Endothelial cell (in vitro differentiated cells): Measurements from ENCODE around the gene NHERF1. TPM values are rescaled to one million over a fixed set of nuclear protein-coding genes. Genes with fewer than 3 reads are reported as not detected.

Experiments used
- DNase-seq: peaks from one replicate; pipeline ENCODE4 v3.0.0; 2021; ENCODE audit warnings: low spot score
- H3K27ac Mint-ChIP-seq: one replicate; pipeline ENCODE4 v1.8.0; 2021; ENCODE audit warnings: mixed read lengths, inconsistent platforms; ENCODE audit not compliant: unreplicated experiment
- H3K27me3 Mint-ChIP-seq: one replicate; pipeline ENCODE4 v1.8.0; 2021; ENCODE audit warnings: mild to moderate bottlenecking, moderate library complexity, mixed read lengths, inconsistent platforms; ENCODE audit not compliant: unreplicated experiment
- H3K36me3 Mint-ChIP-seq: one replicate; pipeline ENCODE4 v1.8.0; 2021; ENCODE audit warnings: mild to moderate bottlenecking, low read depth, mixed read lengths, inconsistent platforms; ENCODE audit not compliant: unreplicated experiment
- H3K4me1 Mint-ChIP-seq: one replicate; pipeline ENCODE4 v1.8.0; 2021; ENCODE audit warnings: mild to moderate bottlenecking, mixed read lengths, inconsistent platforms; ENCODE audit not compliant: unreplicated experiment
- H3K4me3 Mint-ChIP-seq: one replicate; pipeline ENCODE4 v1.8.0; 2021; ENCODE audit warnings: mild to moderate bottlenecking, mixed read lengths, inconsistent platforms; ENCODE audit not compliant: unreplicated experiment
- H3K9me3 Mint-ChIP-seq: one replicate; pipeline ENCODE4 v1.8.0; 2021; ENCODE audit warnings: mixed read lengths, inconsistent platforms; ENCODE audit not compliant: unreplicated experiment
- CTCF ChIP-seq: fragments of 200-600 bp; sonication (generic); IDR thresholded peaks from one replicate; pipeline ENCODE4 v1.5.0; 2021; ENCODE audit warnings: antibody characterized with exemption; ENCODE audit not compliant: unreplicated experiment
- total RNA-seq: library from RNA; stranded (reverse); fragmentation: NEBNext Ultra II Directional; extraction: Animal tissue kit (Norgen Biotek cat#: 25700); gene quantifications from one replicate; pipeline ENCODE4 v1.2.1, GENCODE V29; 2021; ENCODE audit not compliant: unreplicated experiment

NHERF1 gene
- total RNA-seq, 1 donor from 2014 or later, result 30.5 TPM

- Mint-ChIP-seq H3K4me1 (peaks cover 53% of the 10 kb centered on the region), H3K27ac (no peak overlapping the region), H3K4me3 (no peak overlapping the region), H3K27me3 (peaks cover 20% of the 10 kb centered on the region), H3K36me3 (peaks cover 5% of the 10 kb centered on the region), H3K9me3 (no peaks in the 10 kb centered on the region)
- TF ChIP-seq CTCF, result no peak
- no peak for DNase-seq
Measured at GRCh38 chr17:74748279-74748528, 224 bp upstream of the NHERF1 start.

GRCh38 chr17:74749279-74750038, 1.0 kb downstream of the NHERF1 start:
- no peak for DNase-seq
- peaks cover 18% of the 10 kb centered on the region for H3K27me3 Mint-ChIP-seq
- H3K4me1 Mint-ChIP-seq, result peaks cover 44% of the 10 kb centered on the region

GRCh38 chr17:74750039-74750326, 1.6 kb downstream of the NHERF1 start:
- Mint-ChIP-seq H3K36me3 (peaks cover 5% of the 10 kb centered on the region), H3K9me3 (no peaks in the 10 kb centered on the region), H3K27ac (peak overlapping the region; percentile 86), H3K4me3 (peak overlapping the region; percentile 94), H3K27me3 (peaks cover 17% of the 10 kb centered on the region), H3K4me1 (peaks cover 40% of the 10 kb centered on the region)
- DNase-seq, result no peak
- TF ChIP-seq CTCF, result no peak

More at GRCh38 chr17:74749279-74750038, 1.0 kb downstream of the NHERF1 start:
- Mint-ChIP-seq H3K4me3 (peak overlapping the region; percentile 94), H3K9me3 (no peaks in the 10 kb centered on the region), H3K27ac (peak overlapping the region; percentile 86), H3K36me3 (peaks cover 5% of the 10 kb centered on the region)
- TF ChIP-seq CTCF, result no peak

GRCh38 chr17:74750327-74751069, 2.1 kb downstream of the NHERF1 start:
- peaks cover 40% of the 10 kb centered on the region for H3K4me1 Mint-ChIP-seq
- peak overlapping the region; percentile 86 for H3K27ac Mint-ChIP-seq

More at GRCh38 chr17:74750327-74751069, 2.1 kb downstream of the NHERF1 start:
- Mint-ChIP-seq H3K27me3 (peaks cover 17% of the 10 kb centered on the region), H3K36me3 (peaks cover 5% of the 10 kb centered on the region), H3K9me3 (no peaks in the 10 kb centered on the region), H3K4me3 (peak overlapping the region; percentile 94)
- no peak for TF ChIP-seq CTCF
- no peak for DNase-seq
